Measurements from ENCODE around the gene VEGFB.

GRCh38 chr11:64267207-64267945, 33.0 kb downstream of the VEGFB start:
- TF ChIP-seq ZNF274 (IDR thresholded peaks at IDR 0.05; ENCODE audit: low read depth, low read length) = no peak
- no peak for TF ChIP-seq YY1 (IDR thresholded peaks at IDR 0.05; ENCODE audit: insufficient read depth, insufficient read length)

Measured in NT2/D1 (cell line).